HCT116 (cell line): ENCODE data around the gene PRSS56. TPM values are rescaled to one million over a fixed set of nuclear protein-coding genes. Genes with fewer than 3 reads are reported as not detected.

ENCODE experiments used
- ATAC-seq: fragments of 200-7000 bp; cut with Tn5 transposase; 2 replicates; pipeline ENCODE4 v1.9.1; 2020; ENCODE audit warnings: mild to moderate bottlenecking, moderate library complexity
- BruUV-seq: library from RNA; stranded (reverse); fragments of 400-500 nt; replicated peaks from 2 replicates; lab custom pipeline; 2021; lab: Mats Ljungman, UMichigan
- CTCF ChIA-PET: fragments of 300-600 bp; sonication (Branson Sonifier 250); formaldehyde crosslinking; loops from one replicate; lab custom pipeline; 2021; ENCODE audit warnings: antibody characterized with exemption; lab: Charles Lee
- POLR2A ChIA-PET: fragments of 300-600, 350-600 bp; sonication (Branson Sonifier 250); formaldehyde crosslinking; loops from one replicate; lab custom pipeline; 2021; ENCODE audit warnings: antibody characterized with exemption; lab: Charles Lee
- RAD21 ChIA-PET, 2 experiments: fragments of 300-600 bp; sonication (Branson Sonifier 250); formaldehyde crosslinking; loops; one replicate each; lab custom pipeline; 2023; ENCODE audit warnings: low total read pairs in 2 of 2; ENCODE audit not compliant: uncharacterized antibody in 2 of 2, unreplicated experiment in 2 of 2, low non-redundant PET in 1 of 2; lab: Charles Lee
- DNase-seq: peaks from one replicate; pipeline ENCODE4 v3.0.0-alpha.2; 2010; ENCODE audit warnings: low read depth, low spot score
- H2AFZ ChIP-seq: fragments of 200-600 bp; shearing (Covaris generic), sonication (generic); 2 replicates; pipeline ENCODE4 v1.6.1; 2017; ENCODE audit warnings: low read depth, mixed run types, mixed read lengths, antibody characterized with exemption, low read length; ENCODE audit not compliant: poor library complexity, severe bottlenecking
- H3K27ac ChIP-seq: 2 replicates; pipeline ENCODE4 v1.5.1; 2012; ENCODE audit warnings: low read depth, low read length
- H3K27me3 ChIP-seq: fragments of 200-600 bp; sonication (generic); 2 replicates; pipeline ENCODE4 v1.6.1; 2016; ENCODE audit warnings: mixed run types, low read length, mixed read lengths; ENCODE audit not compliant: insufficient read depth
- H3K36me3 ChIP-seq, 2 experiments: fragments of 200-500 bp in 1 of 2; fragments of 200-600 bp in 1 of 2; sonication (Bioruptor generic) in 1 of 2; sonication (generic) in 1 of 2; 2 replicates each; pipeline versions ENCODE4 v1.5.1 to v1.6.1; 2014 to 2016; ENCODE audit warnings: low read length in 2 of 2, inconsistent platforms in 1 of 2, mixed read lengths in 1 of 2, mixed run types in 1 of 2; ENCODE audit not compliant: insufficient read depth in 2 of 2, control insufficient read depth in 1 of 2
- H3K4me1 ChIP-seq, 2 experiments: fragments of 200-600 bp in 1 of 2; sonication (generic) in 1 of 2; 2 replicates each; pipeline versions ENCODE4 v1.5.1 to v1.6.1; 2012 to 2017; ENCODE audit warnings: low read length in 2 of 2, inconsistent platforms in 1 of 2, mild to moderate bottlenecking in 1 of 2, mixed read lengths in 1 of 2, mixed run types in 1 of 2, moderate library complexity in 1 of 2; ENCODE audit not compliant: insufficient read depth in 2 of 2, control insufficient read depth in 1 of 2
- H3K4me2 ChIP-seq: fragments of 200-600 bp; sonication (generic); 2 replicates; pipeline ENCODE4 v1.6.1; 2017; ENCODE audit warnings: mixed run types, low read length, mixed read lengths
- H3K4me3 ChIP-seq, 2 experiments: fragments of 200-600 bp in 1 of 2; sonication (generic) in 1 of 2; replicated peaks in 1 of 2; 2 replicates each; pipeline ENCODE4 v1.5.1; 2011 to 2016; ENCODE audit warnings: low read length in 2 of 2, control low read depth in 1 of 2, low read depth in 1 of 2, mild to moderate bottlenecking in 1 of 2, mixed read lengths in 1 of 2, mixed run types in 1 of 2
- H3K79me2 ChIP-seq: fragments of 200-600 bp; sonication (generic); 2 replicates; pipeline ENCODE4 v1.6.1; 2017; ENCODE audit warnings: mild to moderate bottlenecking, mixed run types, low read length, moderate library complexity, mixed read lengths; ENCODE audit not compliant: insufficient read depth
- H3K9ac ChIP-seq: fragments of 200-600 bp; sonication (generic); 2 replicates; pipeline ENCODE4 v1.6.1; 2016; ENCODE audit warnings: low read length, mixed read lengths
- H3K9me2 ChIP-seq: fragments of 200-600 bp; sonication (generic), shearing (Covaris generic); 2 replicates; pipeline ENCODE4 v1.6.1; 2017; ENCODE audit warnings: mixed run types, mild to moderate bottlenecking, moderate library complexity; ENCODE audit not compliant: insufficient read depth
- H3K9me3 ChIP-seq, 2 experiments: fragments of 200-500 bp in 1 of 2; fragments of 200-600 bp in 1 of 2; sonication (Bioruptor generic) in 1 of 2; sonication (generic) in 1 of 2; 2 replicates each; pipeline ENCODE4 v1.6.1; 2014 to 2017; ENCODE audit warnings: low read length in 2 of 2, mixed read lengths in 2 of 2, inconsistent platforms in 1 of 2, low read depth in 1 of 2, mild to moderate bottlenecking in 1 of 2, mixed run types in 1 of 2, moderate library complexity in 1 of 2; ENCODE audit not compliant: control insufficient read depth in 1 of 2, insufficient read depth in 1 of 2
- H4K20me1 ChIP-seq: fragments of 200-600 bp; sonication (generic), shearing (Covaris generic); 2 replicates; pipeline ENCODE4 v1.6.1; 2017; ENCODE audit warnings: mixed run types, mild to moderate bottlenecking, moderate library complexity; ENCODE audit not compliant: insufficient read depth
- ATF3 ChIP-seq: IDR thresholded peaks from 2 replicates; pipeline ENCODE4 v1.6.1; 2012
- CBX3 ChIP-seq: IDR thresholded peaks from 2 replicates; pipeline ENCODE4 v1.6.1; 2012; ENCODE audit warnings: low read depth
- ELF1 ChIP-seq: IDR thresholded peaks from 2 replicates; pipeline ENCODE4 v1.6.1; 2012; ENCODE audit warnings: low read depth, borderline replicate concordance
- EZH2 ChIP-seq: fragments of 200-600 bp; sonication (generic); IDR thresholded peaks from 2 replicates; pipeline ENCODE4 v1.6.1; 2017; ENCODE audit warnings: antibody characterized with exemption, mixed run types
- EZH2phosphoT487 ChIP-seq: fragments of 200-600 bp; IDR thresholded peaks from 2 replicates; pipeline ENCODE4 v1.6.1; 2018; ENCODE audit warnings: antibody characterized with exemption, borderline replicate concordance
- FOSL1 ChIP-seq: IDR thresholded peaks from 2 replicates; pipeline ENCODE4 v1.6.1; 2012; ENCODE audit warnings: low read depth
- RAD21 ChIP-seq: IDR thresholded peaks from 2 replicates; pipeline ENCODE4 v1.6.1; 2012; ENCODE audit warnings: low read depth, mild to moderate bottlenecking
- REST ChIP-seq: IDR thresholded peaks from 2 replicates; pipeline ENCODE4 v1.6.1; 2012; ENCODE audit warnings: low read depth
- SIN3A ChIP-seq: IDR thresholded peaks from 2 replicates; pipeline ENCODE4 v1.6.1; 2012; ENCODE audit warnings: low read depth
- TCF7L2 ChIP-seq: IDR thresholded peaks from 2 replicates; pipeline ENCODE4 v1.7.0; 2011; ENCODE audit warnings: borderline replicate concordance, inconsistent platforms; ENCODE audit not compliant: insufficient read depth, insufficient read length; ENCODE audit errors: extremely low read depth
- YY1 ChIP-seq: IDR thresholded peaks from 2 replicates; pipeline ENCODE4 v1.6.1; 2011; ENCODE audit warnings: low read length, low read depth, moderate library complexity, mild to moderate bottlenecking; ENCODE audit not compliant: insufficient replicate concordance; ENCODE audit errors: extremely low read depth
- ZNF274 ChIP-seq: fragments of 200-500 bp; sonication (Bioruptor generic); IDR thresholded peaks from 2 replicates; pipeline ENCODE4 v1.6.1; 2014; ENCODE audit warnings: mild to moderate bottlenecking, low read depth, low read length, inconsistent platforms
- intact Hi-C: fragments of 100-400 bp; cut with micrococcal nuclease; formaldehyde crosslinking; loops from 2 replicates; pipeline ENCODE4 v1.10.0; 2022
- total RNA-seq: library from RNA; stranded (reverse); gene quantifications from one replicate; pipeline ENCODE4 v1.2.1, GENCODE V29; 2021; ENCODE audit not compliant: unreplicated experiment
- TF ChIP-seq, protein P1 (sequence below): IDR thresholded peaks from 2 replicates; pipeline ENCODE4 v1.6.1; 2011; ENCODE audit warnings: mild to moderate bottlenecking, low read length, moderate library complexity; ENCODE audit not compliant: insufficient replicate concordance; ENCODE audit errors: extremely low read depth

PRSS56 gene
- total RNA-seq, 1 experiment from 2014 or later: not detected

DNA sequence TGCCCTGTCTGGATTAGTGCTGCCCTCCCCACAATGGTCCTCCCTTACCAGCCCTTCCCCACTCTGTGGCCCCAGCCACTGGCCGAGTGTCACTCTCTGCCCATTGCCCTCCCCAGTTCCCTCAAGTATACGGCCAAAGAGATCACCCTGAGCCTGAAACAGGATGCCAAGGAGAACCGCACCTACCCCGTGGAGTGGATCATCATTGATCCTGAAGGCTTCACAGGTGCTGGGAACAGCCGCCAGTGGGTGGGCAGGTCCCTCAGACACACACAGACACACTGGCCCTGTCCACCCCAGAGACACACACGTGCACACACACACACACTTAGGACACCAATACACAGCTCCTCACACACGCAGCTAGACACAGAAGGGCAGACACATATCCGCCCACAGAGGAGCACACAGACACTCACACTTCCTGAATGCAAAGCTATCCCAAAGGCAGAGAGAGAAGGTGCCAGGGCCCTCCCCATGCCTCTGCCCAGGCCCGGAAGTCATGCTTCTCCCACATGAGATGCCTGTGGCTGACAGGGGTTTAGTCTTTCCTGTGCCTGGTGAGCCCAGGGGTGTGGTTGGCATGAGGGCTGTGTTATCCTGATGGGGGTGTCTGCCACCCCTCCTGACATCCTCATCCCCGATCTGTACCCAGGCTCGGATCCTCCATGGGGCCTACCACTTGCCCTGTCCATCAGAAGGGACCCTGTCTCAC lies 8.7 kb downstream of the PRSS56 start:
- ChIA-PET CTCF (no interaction called here), POLR2A (no interaction called here), RAD21 (no interaction called here)
- TF ChIP-seq RAD21 (no peak), REST (no peak), EZH2 (no peak), ELF1 (no peak), ATF3 (no peak), EZH2phosphoT487 (no peak), CBX3 (no peak), ZNF274 (no peak), TCF7L2 (no peak), FOSL1 (no peak), YY1 (no peak), SIN3A (no peak)
- TF ChIP-seq, protein P1, sequence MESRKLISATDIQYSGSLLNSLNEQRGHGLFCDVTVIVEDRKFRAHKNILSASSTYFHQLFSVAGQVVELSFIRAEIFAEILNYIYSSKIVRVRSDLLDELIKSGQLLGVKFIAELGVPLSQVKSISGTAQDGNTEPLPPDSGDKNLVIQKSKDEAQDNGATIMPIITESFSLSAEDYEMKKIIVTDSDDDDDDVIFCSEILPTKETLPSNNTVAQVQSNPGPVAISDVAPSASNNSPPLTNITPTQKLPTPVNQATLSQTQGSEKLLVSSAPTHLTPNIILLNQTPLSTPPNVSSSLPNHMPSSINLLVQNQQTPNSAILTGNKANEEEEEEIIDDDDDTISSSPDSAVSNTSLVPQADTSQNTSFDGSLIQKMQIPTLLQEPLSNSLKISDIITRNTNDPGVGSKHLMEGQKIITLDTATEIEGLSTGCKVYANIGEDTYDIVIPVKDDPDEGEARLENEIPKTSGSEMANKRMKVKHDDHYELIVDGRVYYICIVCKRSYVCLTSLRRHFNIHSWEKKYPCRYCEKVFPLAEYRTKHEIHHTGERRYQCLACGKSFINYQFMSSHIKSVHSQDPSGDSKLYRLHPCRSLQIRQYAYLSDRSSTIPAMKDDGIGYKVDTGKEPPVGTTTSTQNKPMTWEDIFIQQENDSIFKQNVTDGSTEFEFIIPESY: no peak
- Histone ChIP-seq H4K20me1 (no peaks in the 10 kb centered on the region), H3K9ac (no peak overlapping the region), H3K4me1 (peaks cover 0 to 6% of the 10 kb centered on the region in 2 experiments; a peak in 1 of 4 replicates), H3K9me3 (no peaks in the 10 kb centered on the region), H3K27ac (no peak overlapping the region), H3K27me3 (no peaks in the 10 kb centered on the region), H3K36me3 (no peaks in the 10 kb centered on the region), H2AFZ (no peak overlapping the region), H3K4me3 (no peak overlapping the region), H3K4me2 (no peak overlapping the region), H3K79me2 (no peaks in the 10 kb centered on the region), H3K9me2 (no peaks in the 10 kb centered on the region)
- BruUV-seq: no TSS peak
- ATAC-seq (no peak), DNase-seq (no peak)
- intact Hi-C loops: loop anchor here (10.0 kb wide), 1 partner anchor 184 kb away; no protein-coding TSS in a partner anchor
